K562 (cell line): Measurements from ENCODE around the gene UHRF1. TPM values are rescaled to one million over a fixed set of nuclear protein-coding genes. Genes with fewer than 3 reads are reported as not detected.
A peak's percentile ranks its signal among the peaks of the same experiment; 100 is the strongest.

Experiments used
- EP400 ChIP-seq: fragments of 450-650 bp; IDR thresholded peaks from 2 replicates; pipeline ENCODE4 v1.6.1; 2017; ENCODE audit warnings: antibody characterized with exemption, mild to moderate bottlenecking, moderate library complexity
- GTF2A2 ChIP-seq: IDR thresholded peaks from 2 replicates; pipeline ENCODE4 v1.6.1; 2016; ENCODE audit warnings: mild to moderate bottlenecking, missing genetic modification characterization, missing compliant biosample characterization
- ILF3 ChIP-seq: fragments of 450-650 bp; IDR thresholded peaks from 2 replicates; pipeline ENCODE4 v1.6.1; 2018; ENCODE audit warnings: antibody characterized with exemption, mild to moderate bottlenecking, moderate library complexity, borderline replicate concordance
- ILK ChIP-seq: fragments of 450-650 bp; IDR thresholded peaks from 2 replicates; pipeline ENCODE4 v1.6.1; 2016; ENCODE audit warnings: missing genetic modification characterization, low read depth, mild to moderate bottlenecking, missing compliant biosample characterization, moderate library complexity, borderline replicate concordance
- MEIS2 ChIP-seq: fragments of 450-650 bp; IDR thresholded peaks from 2 replicates; pipeline ENCODE4 v1.6.1; 2014; ENCODE audit warnings: mild to moderate bottlenecking; ENCODE audit not compliant: partially characterized antibody
- NCOR1 ChIP-seq: fragments of 450-650 bp; IDR thresholded peaks from 2 replicates; pipeline ENCODE4 v1.6.1; 2016; ENCODE audit warnings: mild to moderate bottlenecking, moderate library complexity
- PCBP1 ChIP-seq: fragments of 200-400 bp; formaldehyde crosslinking; IDR thresholded peaks from 2 replicates; pipeline ENCODE4 v1.6.1; 2018; ENCODE audit warnings: mild to moderate bottlenecking, low read depth, low read length; ENCODE audit not compliant: poor library complexity, severe bottlenecking
- POLR2AphosphoS5 ChIP-seq: IDR thresholded peaks from 2 replicates; pipeline ENCODE4 v1.6.1; 2011; ENCODE audit warnings: mild to moderate bottlenecking, low read depth, low read length, moderate library complexity; ENCODE audit not compliant: control insufficient read depth, insufficient read depth
- SIN3A ChIP-seq, 2 experiments: fragments of 150-350 bp in 1 of 2; IDR thresholded peaks; 2 replicates each; pipeline ENCODE4 v1.6.1; 2011 to 2016; ENCODE audit warnings: borderline replicate concordance in 2 of 2, low read depth in 2 of 2, low read length in 2 of 2, mild to moderate bottlenecking in 2 of 2, moderate library complexity in 2 of 2; ENCODE audit not compliant: control insufficient read depth in 1 of 2
- SOX6 ChIP-seq: fragments of 450-650 bp; IDR thresholded peaks from 2 replicates; pipeline ENCODE4 v1.6.1; 2014; ENCODE audit warnings: mild to moderate bottlenecking
- SP1 ChIP-seq: sonication (generic); formaldehyde crosslinking; IDR thresholded peaks from 2 replicates; pipeline ENCODE4 v1.8.1; 2022; ENCODE audit warnings: mild to moderate bottlenecking, missing genetic modification reagents
- TBL1XR1 ChIP-seq, 2 experiments: IDR thresholded peaks; 2 replicates each; pipeline ENCODE4 v1.6.1; 2012; ENCODE audit warnings: improper control_type of control experiment in 2 of 2, low read length in 2 of 2, mild to moderate bottlenecking in 1 of 2
- TRIM24 ChIP-seq, 2 experiments: fragments of 450-650 bp; IDR thresholded peaks; 2 replicates each; pipeline ENCODE4 v1.6.1; 2016
- ZNF232 ChIP-seq: sonication (generic); formaldehyde crosslinking; IDR thresholded peaks from 2 replicates; pipeline ENCODE4 v1.8.0; 2022; ENCODE audit warnings: mild to moderate bottlenecking, missing genetic modification reagents
- polyA plus RNA-seq, 8 experiments: library from polyadenylated mRNA; depleted of rRNA in 4 of 8; stranded (reverse) in 5 of 8; unstranded in 3 of 8; fragments of >200 nt; fragmentation: Nextera tagmentation in 2 of 8; fragmentation: Illumina TruSeq in 1 of 8; extraction: Ambion mirVana in 2 of 8; extraction: Trizol in 1 of 8; gene quantifications; 2 replicates each; pipeline versions ENCODE4 v1.2.1 to v1.2.3, GENCODE V29; 2011 to 2014; ENCODE audit warnings: inconsistent platforms in 1 of 8, missing spikeins in 1 of 8
- total RNA-seq, 7 experiments: library from RNA; depleted of rRNA in 6 of 7; stranded (reverse); fragments of >200 nt in 6 of 7; fragmentation: Illumina TruSeq in 2 of 7; extraction: Trizol in 2 of 7; gene quantifications; 2 replicates each; pipeline versions ENCODE4 v1.2.1 to v1.2.3, GENCODE V29; 2011 to 2021; ENCODE audit warnings: low replicate concordance in 1 of 7
- TF ChIP-seq, protein P1 (sequence below), 2 experiments: fragments of 450-650 bp in 1 of 2; sonication (generic) in 1 of 2; formaldehyde crosslinking; conservative IDR thresholded peaks; 2 replicates each; pipeline versions ENCODE4 v1.4.0 to v1.8.1; 2020 to 2022; ENCODE audit warnings: mild to moderate bottlenecking in 1 of 2, missing genetic modification reagents in 1 of 2
- TF ChIP-seq, protein P2 (sequence below), 2 experiments: fragments of 450-650 bp in 1 of 2; sonication (generic) in 1 of 2; formaldehyde crosslinking in 1 of 2; IDR thresholded peaks; 2 replicates each; pipeline versions ENCODE4 v1.7.1 to v1.9.0; 2016 to 2022; ENCODE audit warnings: inconsistent platforms in 1 of 2, mild to moderate bottlenecking in 1 of 2, missing genetic modification reagents in 1 of 2

Gene UHRF1
- total and polyA plus RNA-seq, 9 of the 15 experiments (the other 6 are each of a cell fraction or from before 2014, with no cell fraction given) = 6.0 to 101 (median 30.9) TPM

DNA sequence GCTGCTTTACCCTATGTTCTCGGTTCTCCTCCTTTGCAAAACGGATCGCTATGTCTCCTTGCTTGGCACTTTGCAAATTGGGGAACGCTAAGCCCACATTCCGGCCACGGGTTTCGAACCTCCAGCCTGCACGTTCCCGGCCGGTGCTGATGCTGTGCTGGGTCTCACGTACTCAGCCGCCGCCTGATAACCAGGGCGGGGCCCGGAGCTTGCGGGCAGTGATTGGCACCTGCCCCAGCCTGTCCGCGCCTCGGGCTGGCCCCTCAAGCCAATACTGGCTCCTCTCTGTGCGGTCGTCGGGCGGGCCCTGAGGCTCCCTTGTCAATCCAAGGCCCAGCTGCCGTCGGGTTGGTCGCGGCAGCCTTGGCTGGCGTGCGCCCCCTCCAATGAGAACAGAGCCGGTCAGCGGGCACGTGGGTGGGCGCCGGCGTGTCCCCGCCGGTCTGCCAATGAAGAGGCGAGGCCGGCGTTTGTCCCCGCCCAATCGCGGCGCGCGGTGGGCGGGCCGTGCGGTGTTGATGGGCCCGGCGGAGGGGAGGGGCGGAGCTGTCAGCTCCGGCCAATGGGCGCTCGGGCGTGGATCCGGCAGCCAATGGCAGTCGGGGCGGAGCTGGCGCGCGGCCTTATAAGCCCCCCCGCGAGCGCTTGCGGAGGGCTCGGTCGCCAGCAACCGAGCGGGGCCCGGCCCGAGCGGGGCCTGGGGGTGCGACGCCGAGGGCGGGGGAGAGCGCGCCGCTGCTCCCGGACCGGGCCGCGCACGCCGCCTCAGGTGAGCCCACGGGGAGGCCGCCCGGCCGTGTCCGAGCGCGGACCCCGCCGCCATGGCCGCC, 59.4 kb downstream of the UHRF1 start, which contains the start of gene KDM4B (continued):
- TF ChIP-seq ILK (tag) (no peak), TRIM24 (IDR thresholded peaks at IDR 0.05) (no peak), SP1 (CRISPR knock-in tag) (peak; percentile 97), MEIS2 (peak; percentile 87), PCBP1 (peak; percentile 73), NCOR1 (no peak), ILF3 (no peak), GTF2A2 (tag) (peak; percentile 98), ZNF232 (CRISPR knock-in tag) (no peak), TBL1XR1 (IDR thresholded peaks at IDR 0.05; ENCODE audit: low read length in 2 of 2) (0 out of 4 replicates have a peak, but pooled peaks of 1 of the 2 experiments have one; percentile 38), POLR2AphosphoS5 (peak; percentile 89; the same call in 1 of the 2 replicates), SIN3A (IDR thresholded peaks at IDR 0.05; ENCODE audit: borderline replicate concordance in 2 of 2, control insufficient read depth in 1 of 2, low read depth in 2 of 2, low read length in 2 of 2) (peak in 1 of 2 experiments; percentile 17; a peak in 1 of 4 replicates), EP400 (0 out of 2 replicates have a peak, but pooled peaks have one; percentile 50), SOX6 (peak; percentile 40; the same call in 1 of the 2 replicates)
- TF ChIP-seq, protein P1, sequence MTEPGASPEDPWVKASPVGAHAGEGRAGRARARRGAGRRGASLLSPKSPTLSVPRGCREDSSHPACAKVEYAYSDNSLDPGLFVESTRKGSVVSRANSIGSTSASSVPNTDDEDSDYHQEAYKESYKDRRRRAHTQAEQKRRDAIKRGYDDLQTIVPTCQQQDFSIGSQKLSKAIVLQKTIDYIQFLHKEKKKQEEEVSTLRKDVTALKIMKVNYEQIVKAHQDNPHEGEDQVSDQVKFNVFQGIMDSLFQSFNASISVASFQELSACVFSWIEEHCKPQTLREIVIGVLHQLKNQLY (CRISPR knock-in tag; conservative IDR thresholded peaks at IDR 0.05) = no peak
- TF ChIP-seq, protein P2, sequence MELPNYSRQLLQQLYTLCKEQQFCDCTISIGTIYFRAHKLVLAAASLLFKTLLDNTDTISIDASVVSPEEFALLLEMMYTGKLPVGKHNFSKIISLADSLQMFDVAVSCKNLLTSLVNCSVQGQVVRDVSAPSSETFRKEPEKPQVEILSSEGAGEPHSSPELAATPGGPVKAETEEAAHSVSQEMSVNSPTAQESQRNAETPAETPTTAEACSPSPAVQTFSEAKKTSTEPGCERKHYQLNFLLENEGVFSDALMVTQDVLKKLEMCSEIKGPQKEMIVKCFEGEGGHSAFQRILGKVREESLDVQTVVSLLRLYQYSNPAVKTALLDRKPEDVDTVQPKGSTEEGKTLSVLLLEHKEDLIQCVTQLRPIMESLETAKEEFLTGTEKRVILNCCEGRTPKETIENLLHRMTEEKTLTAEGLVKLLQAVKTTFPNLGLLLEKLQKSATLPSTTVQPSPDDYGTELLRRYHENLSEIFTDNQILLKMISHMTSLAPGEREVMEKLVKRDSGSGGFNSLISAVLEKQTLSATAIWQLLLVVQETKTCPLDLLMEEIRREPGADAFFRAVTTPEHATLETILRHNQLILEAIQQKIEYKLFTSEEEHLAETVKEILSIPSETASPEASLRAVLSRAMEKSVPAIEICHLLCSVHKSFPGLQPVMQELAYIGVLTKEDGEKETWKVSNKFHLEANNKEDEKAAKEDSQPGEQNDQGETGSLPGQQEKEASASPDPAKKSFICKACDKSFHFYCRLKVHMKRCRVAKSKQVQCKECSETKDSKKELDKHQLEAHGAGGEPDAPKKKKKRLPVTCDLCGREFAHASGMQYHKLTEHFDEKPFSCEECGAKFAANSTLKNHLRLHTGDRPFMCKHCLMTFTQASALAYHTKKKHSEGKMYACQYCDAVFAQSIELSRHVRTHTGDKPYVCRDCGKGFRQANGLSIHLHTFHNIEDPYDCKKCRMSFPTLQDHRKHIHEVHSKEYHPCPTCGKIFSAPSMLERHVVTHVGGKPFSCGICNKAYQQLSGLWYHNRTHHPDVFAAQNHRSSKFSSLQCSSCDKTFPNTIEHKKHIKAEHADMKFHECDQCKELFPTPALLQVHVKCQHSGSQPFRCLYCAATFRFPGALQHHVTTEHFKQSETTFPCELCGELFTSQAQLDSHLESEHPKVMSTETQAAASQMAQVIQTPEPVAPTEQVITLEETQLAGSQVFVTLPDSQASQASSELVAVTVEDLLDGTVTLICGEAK (IDR thresholded peaks at IDR 0.05) = no peak; the same call in 1 of the 2 replicates
- TF ChIP-seq, protein P2 (CRISPR knock-in tag; IDR thresholded peaks at IDR 0.05) = no peak
